ENCODE results near the gene PHACTR1.

Gene PHACTR1

DNA sequence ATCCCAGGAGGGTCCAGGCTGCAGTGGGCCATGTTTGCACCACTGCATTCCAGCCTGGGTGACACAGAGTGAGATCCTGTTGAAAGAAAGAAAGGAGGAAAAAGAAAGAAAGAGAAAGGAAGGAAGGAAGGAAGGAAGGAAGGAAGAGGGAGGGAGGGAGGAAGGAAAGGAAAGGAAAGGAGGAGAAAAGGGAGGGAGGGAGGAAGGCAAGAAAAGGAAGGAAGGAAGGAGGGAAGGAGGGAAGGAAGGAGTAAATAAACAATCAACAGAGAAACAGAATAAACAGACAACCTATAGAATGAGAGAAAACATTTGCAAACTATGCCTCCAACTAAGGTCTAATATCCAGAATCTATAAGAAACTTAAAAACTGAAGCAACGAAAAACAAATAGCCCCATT, 11.6 kb upstream of the PHACTR1 start:
- Histone ChIP-seq H4K20me1 (ENCODE audit: insufficient read depth, low read length) (no peaks in the 10 kb centered on the region), H3K4me3 (ENCODE audit: low read depth, low read length, poor library complexity, severe bottlenecking) (no peak overlapping the region), H3K9ac (ENCODE audit: low read length) (no peak overlapping the region), H3K9me3 (ENCODE audit: low read length) (no peaks in the 10 kb centered on the region), H3K27ac (ENCODE audit: low read depth, low read length, poor library complexity, severe bottlenecking) (no peak overlapping the region), H3K4me2 (ENCODE audit: low read length) (no peak overlapping the region), H3F3A (ENCODE audit: insufficient read depth, low read length) (no peaks in the 10 kb centered on the region), H3K27me3 (ENCODE audit: insufficient read depth, low read length) (no peaks in the 10 kb centered on the region), H3K9me2 (ENCODE audit: low read depth, low read length) (no peaks in the 10 kb centered on the region), H3K79me2 (ENCODE audit: insufficient read depth, low read length) (no peaks in the 10 kb centered on the region), H2AFZ (ENCODE audit: low read length) (no peak overlapping the region), H3K4me1 (ENCODE audit: insufficient read depth, low read length, severe bottlenecking) (no peaks in the 10 kb centered on the region), H3K36me3 (ENCODE audit: insufficient read depth, low read length) (no peaks in the 10 kb centered on the region)
- no peak for TF ChIP-seq EZH2 (IDR thresholded peaks at IDR 0.05; ENCODE audit: borderline replicate concordance, low read length)

- Histone ChIP-seq H4K20me1 (ENCODE audit: insufficient read depth, low read length) (no peaks in the 10 kb centered on the region), H2AFZ (ENCODE audit: low read length) (no peak overlapping the region), H3K79me2 (ENCODE audit: insufficient read depth, low read length) (no peaks in the 10 kb centered on the region), H3F3A (ENCODE audit: insufficient read depth, low read length) (no peaks in the 10 kb centered on the region), H3K4me2 (ENCODE audit: low read length) (no peak overlapping the region), H3K27ac (ENCODE audit: low read depth, low read length, poor library complexity, severe bottlenecking) (no peak overlapping the region), H3K9me3 (ENCODE audit: low read length) (no peaks in the 10 kb centered on the region), H3K4me1 (ENCODE audit: insufficient read depth, low read length, severe bottlenecking) (no peaks in the 10 kb centered on the region), H3K4me3 (ENCODE audit: low read depth, low read length, poor library complexity, severe bottlenecking) (no peak overlapping the region), H3K9me2 (ENCODE audit: low read depth, low read length) (no peaks in the 10 kb centered on the region), H3K36me3 (ENCODE audit: insufficient read depth, low read length) (no peaks in the 10 kb centered on the region), H3K27me3 (ENCODE audit: insufficient read depth, low read length) (no peaks in the 10 kb centered on the region), H3K9ac (ENCODE audit: low read length) (no peak overlapping the region)
- no peak for TF ChIP-seq EZH2 (IDR thresholded peaks at IDR 0.05; ENCODE audit: borderline replicate concordance, low read length)
- TF ChIP-seq, protein P1, sequence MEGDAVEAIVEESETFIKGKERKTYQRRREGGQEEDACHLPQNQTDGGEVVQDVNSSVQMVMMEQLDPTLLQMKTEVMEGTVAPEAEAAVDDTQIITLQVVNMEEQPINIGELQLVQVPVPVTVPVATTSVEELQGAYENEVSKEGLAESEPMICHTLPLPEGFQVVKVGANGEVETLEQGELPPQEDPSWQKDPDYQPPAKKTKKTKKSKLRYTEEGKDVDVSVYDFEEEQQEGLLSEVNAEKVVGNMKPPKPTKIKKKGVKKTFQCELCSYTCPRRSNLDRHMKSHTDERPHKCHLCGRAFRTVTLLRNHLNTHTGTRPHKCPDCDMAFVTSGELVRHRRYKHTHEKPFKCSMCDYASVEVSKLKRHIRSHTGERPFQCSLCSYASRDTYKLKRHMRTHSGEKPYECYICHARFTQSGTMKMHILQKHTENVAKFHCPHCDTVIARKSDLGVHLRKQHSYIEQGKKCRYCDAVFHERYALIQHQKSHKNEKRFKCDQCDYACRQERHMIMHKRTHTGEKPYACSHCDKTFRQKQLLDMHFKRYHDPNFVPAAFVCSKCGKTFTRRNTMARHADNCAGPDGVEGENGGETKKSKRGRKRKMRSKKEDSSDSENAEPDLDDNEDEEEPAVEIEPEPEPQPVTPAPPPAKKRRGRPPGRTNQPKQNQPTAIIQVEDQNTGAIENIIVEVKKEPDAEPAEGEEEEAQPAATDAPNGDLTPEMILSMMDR (IDR thresholded peaks at IDR 0.05; ENCODE audit: low read length) = no peak
Observed at GRCh38 chr6:12709116-12709515, 7.5 kb upstream of the PHACTR1 start.

GRCh38 chr6:12709556-12710232, 6.9 kb upstream of the PHACTR1 start:
- H2AFZ ChIP-seq (ENCODE audit: low read length) = no peak overlapping the region

More at GRCh38 chr6:12709556-12710232, 6.9 kb upstream of the PHACTR1 start:
- no peaks in the 10 kb centered on the region for H3K9me3 ChIP-seq (ENCODE audit: low read length)
- H3F3A ChIP-seq (ENCODE audit: insufficient read depth, low read length) = no peaks in the 10 kb centered on the region
- no peaks in the 10 kb centered on the region for H4K20me1 ChIP-seq (ENCODE audit: insufficient read depth, low read length)
- no peak overlapping the region for H3K27ac ChIP-seq (ENCODE audit: low read depth, low read length, poor library complexity, severe bottlenecking)
- H3K79me2 ChIP-seq (ENCODE audit: insufficient read depth, low read length) = no peaks in the 10 kb centered on the region
- H3K9ac ChIP-seq (ENCODE audit: low read length) = no peak overlapping the region
- H3K9me2 ChIP-seq (ENCODE audit: low read depth, low read length) = no peaks in the 10 kb centered on the region
- H3K4me2 ChIP-seq (ENCODE audit: low read length) = no peak overlapping the region
- no peaks in the 10 kb centered on the region for H3K27me3 ChIP-seq (ENCODE audit: insufficient read depth, low read length)
- H3K4me3 ChIP-seq (ENCODE audit: low read depth, low read length, poor library complexity, severe bottlenecking) = no peak overlapping the region
- H3K4me1 ChIP-seq (ENCODE audit: insufficient read depth, low read length, severe bottlenecking) = no peaks in the 10 kb centered on the region
- TF ChIP-seq EZH2 (IDR thresholded peaks at IDR 0.05; ENCODE audit: borderline replicate concordance, low read length) = no peak
- TF ChIP-seq, protein P1 (IDR thresholded peaks at IDR 0.05; ENCODE audit: low read length) = no peak
- H3K36me3 ChIP-seq (ENCODE audit: insufficient read depth, low read length) = no peaks in the 10 kb centered on the region

Data from OCI-LY1 (cell line).